Measurements from ENCODE around the gene MPPED1. TPM values are rescaled to one million over a fixed set of nuclear protein-coding genes. Genes with fewer than 3 reads are reported as not detected.

MPPED1 gene
- total and polyA plus RNA-seq, 2 donors (not counting 3 experiments of a cell fraction or from before 2014, with no cell fraction given) = not detected

GRCh38 chr22:43490311-43490710 is 78.5 kb downstream of the MPPED1 start:
- Histone ChIP-seq H3K4me2 (ENCODE audit: insufficient read depth, low read length) (no peak overlapping the region), H3K36me3 (ENCODE audit: control insufficient read depth in 2 of 2, extremely low read depth in 1 of 2, insufficient read depth in 2 of 2, low read length in 2 of 2) (no peaks in the 10 kb centered on the region), H3K9me3 (replicated peaks; ENCODE audit: control insufficient read depth, insufficient read depth, low read length) (peaks cover 2% of the 10 kb centered on the region), H3K9me1 (replicated peaks; ENCODE audit: control insufficient read depth, extremely low read depth, insufficient read depth, low read length) (no peaks in the 10 kb centered on the region), H3K27me3 (ENCODE audit: control insufficient read depth in 2 of 2, insufficient read depth in 2 of 2, low read length in 2 of 2) (no peaks in the 10 kb centered on the region), H3K79me2 (ENCODE audit: control insufficient read depth, insufficient read depth, low read length) (no peaks in the 10 kb centered on the region), H3K9ac (replicated peaks; ENCODE audit: extremely low read depth, insufficient read depth, low read length) (no peak overlapping the region), H4K20me1 (replicated peaks; ENCODE audit: control insufficient read depth, extremely low read depth, insufficient read depth, low read length) (no peaks in the 10 kb centered on the region), H2AFZ (ENCODE audit: low read depth, low read length) (no peak overlapping the region), H3K27ac (ENCODE audit: insufficient read depth, low read depth, low read length) (no peak overlapping the region), H3K4me1 (ENCODE audit: control insufficient read depth, extremely low read depth, insufficient read depth, low read length) (no peaks in the 10 kb centered on the region), H3K4me3 (replicated peaks in 1 of 3; ENCODE audit: insufficient read depth in 1 of 3, low read depth in 1 of 3, low read length in 3 of 3) (no peak overlapping the region)
- dilution Hi-C loops (cut with MboI; ENCODE audit: extremely low pct_ligation_motif_present, low sequenced_read_pairs) (no loop called here), intact Hi-C loops (cut with micrococcal nuclease) (no loop called here)
- FAIRE-seq = no peak
- ChIA-PET POLR2A (no interaction called here), CTCF (no interaction called here)
- TF ChIP-seq MAX (IDR thresholded peaks at IDR 0.05; ENCODE audit: insufficient read depth, insufficient read length) (no peak), GATA2 (IDR thresholded peaks at IDR 0.05; ENCODE audit: insufficient read depth, insufficient read length, low read depth, low read length) (no peak), POLR2AphosphoS5 (IDR thresholded peaks at IDR 0.05; ENCODE audit: insufficient read depth, low read depth, low read length) (no peak), EZH2 (IDR thresholded peaks at IDR 0.05; ENCODE audit: borderline replicate concordance, low read depth, low read length, severe bottlenecking) (no peak), JUN (IDR thresholded peaks at IDR 0.05; ENCODE audit: borderline replicate concordance, insufficient read depth, insufficient read length, low read depth) (no peak), POLR2A (IDR thresholded peaks at IDR 0.05; ENCODE audit: low read depth, low read length) (no peak), FOS (IDR thresholded peaks at IDR 0.05; ENCODE audit: borderline replicate concordance, insufficient read depth, low read length) (no peak), MYC (IDR thresholded peaks at IDR 0.05; ENCODE audit: low read depth, low read length) (no peak)
- TF ChIP-seq, protein P1, sequence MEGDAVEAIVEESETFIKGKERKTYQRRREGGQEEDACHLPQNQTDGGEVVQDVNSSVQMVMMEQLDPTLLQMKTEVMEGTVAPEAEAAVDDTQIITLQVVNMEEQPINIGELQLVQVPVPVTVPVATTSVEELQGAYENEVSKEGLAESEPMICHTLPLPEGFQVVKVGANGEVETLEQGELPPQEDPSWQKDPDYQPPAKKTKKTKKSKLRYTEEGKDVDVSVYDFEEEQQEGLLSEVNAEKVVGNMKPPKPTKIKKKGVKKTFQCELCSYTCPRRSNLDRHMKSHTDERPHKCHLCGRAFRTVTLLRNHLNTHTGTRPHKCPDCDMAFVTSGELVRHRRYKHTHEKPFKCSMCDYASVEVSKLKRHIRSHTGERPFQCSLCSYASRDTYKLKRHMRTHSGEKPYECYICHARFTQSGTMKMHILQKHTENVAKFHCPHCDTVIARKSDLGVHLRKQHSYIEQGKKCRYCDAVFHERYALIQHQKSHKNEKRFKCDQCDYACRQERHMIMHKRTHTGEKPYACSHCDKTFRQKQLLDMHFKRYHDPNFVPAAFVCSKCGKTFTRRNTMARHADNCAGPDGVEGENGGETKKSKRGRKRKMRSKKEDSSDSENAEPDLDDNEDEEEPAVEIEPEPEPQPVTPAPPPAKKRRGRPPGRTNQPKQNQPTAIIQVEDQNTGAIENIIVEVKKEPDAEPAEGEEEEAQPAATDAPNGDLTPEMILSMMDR (IDR thresholded peaks at IDR 0.05; ENCODE audit: extremely low read depth in 1 of 2, insufficient read depth in 1 of 2, low read depth in 1 of 2, low read length in 2 of 2) = no peak
- no TSS peak for BruUV-seq (replicated peaks)
- no peak for DNase-seq (ENCODE audit: low read depth, low spot score)
